Measurements from ENCODE around the gene CERS6.

The CERS6 gene

GRCh38 chr2:168596881-168597655 lies 141.0 kb downstream of the CERS6 start:
- Mint-ChIP-seq H3K9me3 (peaks cover 3% of the 10 kb centered on the region), H3K4me1 (peaks cover 32% of the 10 kb centered on the region), H3K27me3 (no peaks in the 10 kb centered on the region), H3K4me3 (no peak overlapping the region), H3K27ac (no peak overlapping the region), H3K36me3 (no peaks in the 10 kb centered on the region)
- ATAC-seq = no peak

GRCh38 chr2:168599738-168600137 lies 143.7 kb downstream of the CERS6 start:
- Mint-ChIP-seq H3K9me3 (peaks cover 6% of the 10 kb centered on the region), H3K4me1 (peaks cover 39% of the 10 kb centered on the region), H3K27me3 (no peaks in the 10 kb centered on the region), H3K36me3 (no peaks in the 10 kb centered on the region), H3K4me3 (no peak overlapping the region), H3K27ac (peak overlapping the region; percentile 29)
- ATAC-seq = no peak

- H3K27me3 Mint-ChIP-seq = no peaks in the 10 kb centered on the region
- peaks cover 37% of the 10 kb centered on the region for H3K4me1 Mint-ChIP-seq
- no peak overlapping the region for H3K4me3 Mint-ChIP-seq
- H3K27ac Mint-ChIP-seq = peak overlapping the region; percentile 44
- no peak for ATAC-seq
- peaks cover 11% of the 10 kb centered on the region for H3K9me3 Mint-ChIP-seq
- H3K36me3 Mint-ChIP-seq = no peaks in the 10 kb centered on the region
These were observed 144.9 kb downstream of the CERS6 start for GRCh38 chr2:168600949-168601348.

GRCh38 chr2:168601741-168602140 lies 145.7 kb downstream of the CERS6 start:
- Mint-ChIP-seq H3K4me1 (peaks cover 37% of the 10 kb centered on the region), H3K4me3 (no peak overlapping the region), H3K27ac (peak overlapping the region; percentile 44), H3K9me3 (peaks cover 14% of the 10 kb centered on the region), H3K27me3 (no peaks in the 10 kb centered on the region), H3K36me3 (no peaks in the 10 kb centered on the region)
- peak; percentile 50 for ATAC-seq

GRCh38 chr2:168602379-168602778 lies 146.3 kb downstream of the CERS6 start:
- Mint-ChIP-seq H3K9me3 (peaks cover 14% of the 10 kb centered on the region), H3K4me1 (peaks cover 37% of the 10 kb centered on the region), H3K27me3 (no peaks in the 10 kb centered on the region), H3K27ac (no peak overlapping the region), H3K4me3 (no peak overlapping the region), H3K36me3 (no peaks in the 10 kb centered on the region)
- ATAC-seq = no peak

- Mint-ChIP-seq H3K27me3 (no peaks in the 10 kb centered on the region), H3K4me1 (peaks cover 37% of the 10 kb centered on the region), H3K27ac (peak overlapping the region; percentile 30), H3K4me3 (no peak overlapping the region), H3K9me3 (peaks cover 14% of the 10 kb centered on the region), H3K36me3 (no peaks in the 10 kb centered on the region)
- peak; percentile 64 for ATAC-seq
These were observed 146.9 kb downstream of the CERS6 start for GRCh38 chr2:168602846-168603401.

- Mint-ChIP-seq H3K36me3 (no peaks in the 10 kb centered on the region), H3K9me3 (peaks cover 14% of the 10 kb centered on the region), H3K27me3 (no peaks in the 10 kb centered on the region), H3K27ac (peak overlapping the region; percentile 30), H3K4me3 (no peak overlapping the region), H3K4me1 (peaks cover 37% of the 10 kb centered on the region)
- no peak for ATAC-seq
These were observed 147.4 kb downstream of the CERS6 start for GRCh38 chr2:168603439-168603961.

GRCh38 chr2:168604252-168604651 lies 148.2 kb downstream of the CERS6 start:
- H3K9me3 Mint-ChIP-seq = peaks cover 14% of the 10 kb centered on the region
- no peak overlapping the region for H3K27ac Mint-ChIP-seq
- no peaks in the 10 kb centered on the region for H3K36me3 Mint-ChIP-seq
- no peaks in the 10 kb centered on the region for H3K27me3 Mint-ChIP-seq
- H3K4me1 Mint-ChIP-seq = peaks cover 35% of the 10 kb centered on the region
- ATAC-seq = no peak
- H3K4me3 Mint-ChIP-seq = no peak overlapping the region

GRCh38 chr2:168607992-168608391 lies 151.9 kb downstream of the CERS6 start:
- Mint-ChIP-seq H3K36me3 (no peaks in the 10 kb centered on the region), H3K27me3 (no peaks in the 10 kb centered on the region), H3K9me3 (peaks cover 11% of the 10 kb centered on the region), H3K4me1 (peaks cover 2% of the 10 kb centered on the region), H3K4me3 (no peak overlapping the region), H3K27ac (no peak overlapping the region)
- no peak for ATAC-seq

- Mint-ChIP-seq H3K4me3 (no peak overlapping the region), H3K27ac (no peak overlapping the region), H3K4me1 (no peaks in the 10 kb centered on the region), H3K27me3 (no peaks in the 10 kb centered on the region), H3K9me3 (peaks cover 11% of the 10 kb centered on the region), H3K36me3 (no peaks in the 10 kb centered on the region)
- no peak for ATAC-seq
These were observed 152.7 kb downstream of the CERS6 start for GRCh38 chr2:168608796-168609195.

GRCh38 chr2:168611091-168611490 lies 155.0 kb downstream of the CERS6 start:
- Mint-ChIP-seq H3K36me3 (no peaks in the 10 kb centered on the region), H3K4me1 (no peaks in the 10 kb centered on the region), H3K27ac (no peak overlapping the region), H3K9me3 (peaks cover 5% of the 10 kb centered on the region), H3K27me3 (no peaks in the 10 kb centered on the region), H3K4me3 (no peak overlapping the region)
- no peak for ATAC-seq

- H3K9me3 Mint-ChIP-seq = peaks cover 3% of the 10 kb centered on the region
These were observed 156.0 kb downstream of the CERS6 start for GRCh38 chr2:168611896-168612650.

GRCh38 chr2:168612719-168613118 lies 156.6 kb downstream of the CERS6 start:
- no peak for ATAC-seq
- peaks cover 3% of the 10 kb centered on the region for H3K9me3 Mint-ChIP-seq

More at GRCh38 chr2:168611896-168612650, 156.0 kb downstream of the CERS6 start:
- no peaks in the 10 kb centered on the region for H3K27me3 Mint-ChIP-seq
- H3K36me3 Mint-ChIP-seq = no peaks in the 10 kb centered on the region
- no peak overlapping the region for H3K27ac Mint-ChIP-seq
- no peak for ATAC-seq
- H3K4me3 Mint-ChIP-seq = no peak overlapping the region
- no peaks in the 10 kb centered on the region for H3K4me1 Mint-ChIP-seq

GRCh38 chr2:168613551-168613950 lies 157.5 kb downstream of the CERS6 start:
- Mint-ChIP-seq H3K4me3 (no peak overlapping the region), H3K36me3 (no peaks in the 10 kb centered on the region), H3K27me3 (no peaks in the 10 kb centered on the region), H3K27ac (no peak overlapping the region), H3K4me1 (no peaks in the 10 kb centered on the region), H3K9me3 (peaks cover 6% of the 10 kb centered on the region)
- no peak for ATAC-seq

More at GRCh38 chr2:168612719-168613118, 156.6 kb downstream of the CERS6 start:
- Mint-ChIP-seq H3K36me3 (no peaks in the 10 kb centered on the region), H3K4me3 (no peak overlapping the region), H3K4me1 (no peaks in the 10 kb centered on the region), H3K27me3 (no peaks in the 10 kb centered on the region), H3K27ac (no peak overlapping the region)
